SK-N-SH treated with all-trans-retinoic acid at 6 μM for 48 hours (cell line): Measurements from ENCODE around the gene ID2.

ENCODE experiments used
- ATAC-seq: fragments of 200-7000 bp; cut with Tn5 transposase; 3 replicates; pipeline ENCODE4 v1.9.1; 2020; ENCODE audit warnings: mild to moderate bottlenecking, moderate library complexity
- ARNTL ChIP-seq: fragments of 450-650 bp; formaldehyde crosslinking; IDR thresholded peaks from 2 replicates; pipeline ENCODE4 v1.5.0; 2020; ENCODE audit warnings: low read depth, mild to moderate bottlenecking, moderate library complexity, borderline replicate concordance
- BACH2 ChIP-seq: fragments of 250-450 bp; sonication (Bioruptor Pico); IDR thresholded peaks from 2 replicates; pipeline ENCODE4 v1.9.0; 2021; ENCODE audit warnings: mild to moderate bottlenecking, borderline replicate concordance
- CREB5 ChIP-seq: fragments of 250-450 bp; sonication (Bioruptor Pico); IDR thresholded peaks from 2 replicates; pipeline ENCODE4 v1.5.1; 2020; ENCODE audit warnings: low read depth, mild to moderate bottlenecking, moderate library complexity
- CSDC2 ChIP-seq: fragments of 250-450 bp; sonication (Bioruptor Pico); IDR thresholded peaks from 2 replicates; pipeline ENCODE4 v1.5.0; 2020; ENCODE audit warnings: mild to moderate bottlenecking, moderate library complexity
- CSRNP3 ChIP-seq: fragments of 250-450 bp; sonication (Bioruptor Pico); IDR thresholded peaks from 2 replicates; pipeline ENCODE4 v1.5.1; 2021; ENCODE audit warnings: mild to moderate bottlenecking, moderate library complexity
- ESRRG ChIP-seq: fragments of 250-450 bp; sonication (Bioruptor Pico); IDR thresholded peaks from 2 replicates; pipeline ENCODE4 v1.6.1; 2021; ENCODE audit warnings: mild to moderate bottlenecking
- GLIS3 ChIP-seq: fragments of 250-450 bp; sonication (Bioruptor Pico); IDR thresholded peaks from 2 replicates; pipeline ENCODE4 v1.5.0; 2020; ENCODE audit warnings: mild to moderate bottlenecking, moderate library complexity
- ISL1 ChIP-seq: fragments of 250-450 bp; sonication (Bioruptor Pico); IDR thresholded peaks from 2 replicates; pipeline ENCODE4 v2.1.2; 2022; ENCODE audit warnings: mild to moderate bottlenecking, moderate library complexity
- OSR1 ChIP-seq: fragments of 250-450 bp; sonication (Bioruptor Pico); IDR thresholded peaks from 2 replicates; pipeline ENCODE4 v1.8.0; 2022; ENCODE audit warnings: moderate library complexity, mild to moderate bottlenecking, inconsistent platforms
- PATZ1 ChIP-seq: fragments of 250-450 bp; sonication (Bioruptor Pico); IDR thresholded peaks from 2 replicates; pipeline ENCODE4 v1.8.0; 2020; ENCODE audit warnings: mild to moderate bottlenecking, moderate library complexity, borderline replicate concordance
- PPARA ChIP-seq: fragments of 250-450 bp; sonication (Bioruptor Pico); IDR thresholded peaks from 2 replicates; pipeline ENCODE4 v1.5.0; 2020; ENCODE audit warnings: mild to moderate bottlenecking, borderline replicate concordance
- RARB ChIP-seq: fragments of 250-450 bp; sonication (Bioruptor Pico); IDR thresholded peaks from 2 replicates; pipeline ENCODE4 v1.8.0; 2021; ENCODE audit warnings: mild to moderate bottlenecking, moderate library complexity
- SNAI2 ChIP-seq: fragments of 250-450 bp; sonication (Bioruptor Pico); IDR thresholded peaks from 2 replicates; pipeline ENCODE4 v1.5.0; 2020; ENCODE audit warnings: mild to moderate bottlenecking, moderate library complexity
- TCF4 ChIP-seq: fragments of 250-450 bp; sonication (Bioruptor Pico); IDR thresholded peaks from 2 replicates; pipeline ENCODE4 v1.8.0; 2021; ENCODE audit warnings: mild to moderate bottlenecking, moderate library complexity, borderline replicate concordance
- TOX ChIP-seq: fragments of 250-450 bp; sonication (Bioruptor Pico); IDR thresholded peaks from 2 replicates; pipeline ENCODE4 v1.8.0; 2021; ENCODE audit warnings: mild to moderate bottlenecking, moderate library complexity, borderline replicate concordance
- ZC3H10 ChIP-seq: fragments of 250-450 bp; sonication (Bioruptor Pico); IDR thresholded peaks from 2 replicates; pipeline ENCODE4 v1.5.1; 2021; ENCODE audit warnings: mild to moderate bottlenecking, moderate library complexity
- ZFP3 ChIP-seq: fragments of 250-450 bp; sonication (Bioruptor Pico); IDR thresholded peaks from 2 replicates; pipeline ENCODE4 v1.5.0; 2020; ENCODE audit warnings: mild to moderate bottlenecking, moderate library complexity
- ZFP30 ChIP-seq: fragments of 450-650 bp; formaldehyde crosslinking; IDR thresholded peaks from 2 replicates; pipeline ENCODE4 v1.5.0; 2022; ENCODE audit warnings: mild to moderate bottlenecking, moderate library complexity
- ZNF565 ChIP-seq: fragments of 450-650 bp; formaldehyde crosslinking; conservative IDR thresholded peaks from 2 replicates; pipeline ENCODE4 v1.5.0; 2020; ENCODE audit warnings: low read depth, mild to moderate bottlenecking, moderate library complexity
- ZNF70 ChIP-seq: fragments of 450-650 bp; formaldehyde crosslinking; IDR thresholded peaks from 2 replicates; pipeline ENCODE4 v1.5.0; 2020; ENCODE audit warnings: mild to moderate bottlenecking, moderate library complexity
- ZNF8 ChIP-seq: fragments of 450-650 bp; formaldehyde crosslinking; IDR thresholded peaks from 2 replicates; pipeline ENCODE4 v1.5.0; 2020; ENCODE audit warnings: mild to moderate bottlenecking, moderate library complexity
- TF ChIP-seq, protein P1 (sequence below): fragments of 250-450 bp; sonication (Bioruptor Pico); IDR thresholded peaks from 2 replicates; pipeline ENCODE4 v1.5.0; 2020; ENCODE audit warnings: mild to moderate bottlenecking, moderate library complexity
- TF ChIP-seq, protein P2 (sequence below): fragments of 250-450 bp; sonication (Bioruptor Pico); IDR thresholded peaks from 2 replicates; pipeline ENCODE4 v1.8.0; 2021; ENCODE audit warnings: low read depth, mild to moderate bottlenecking, moderate library complexity, borderline replicate concordance

Gene ID2

DNA sequence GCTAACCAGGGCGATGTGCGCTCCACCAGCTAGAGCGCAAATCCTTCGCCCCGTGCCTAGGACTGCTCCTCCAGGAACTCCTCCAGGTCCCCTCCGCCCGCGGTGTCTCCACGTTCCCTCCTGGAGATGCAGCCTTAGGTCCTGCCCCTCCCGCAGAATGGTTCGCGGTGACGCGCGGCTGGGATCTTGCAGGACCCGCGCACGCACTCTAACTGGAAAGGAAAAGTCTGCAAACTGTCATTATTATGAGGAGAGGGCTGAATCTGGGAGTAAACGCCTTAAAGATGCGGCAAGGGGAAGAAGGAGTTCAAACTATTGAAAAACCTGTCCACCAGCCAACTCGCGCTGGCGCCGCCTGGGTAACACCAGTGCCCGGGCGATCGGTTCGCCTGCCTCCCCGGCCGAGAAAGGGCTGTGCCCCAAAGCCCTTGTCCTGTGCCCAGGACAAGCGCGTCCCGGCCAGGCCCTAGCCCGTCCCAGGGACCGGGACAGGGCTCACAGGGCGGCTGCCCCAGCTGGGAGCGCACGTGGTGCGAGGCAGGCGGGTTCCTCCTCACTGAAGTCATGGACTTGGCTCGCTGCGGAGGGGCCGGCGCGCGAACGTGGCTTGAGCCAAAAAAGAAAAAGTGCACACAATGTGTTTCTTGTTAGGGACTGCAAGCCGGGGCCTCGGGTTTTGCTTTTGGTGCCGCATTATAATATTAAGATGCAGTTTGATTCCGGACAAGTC, 5.5 kb upstream of the ID2 start:
- TF ChIP-seq ZNF70 (CRISPR knock-in tag), result no peak
- peak; percentile 85 for TF ChIP-seq CSDC2 (CRISPR knock-in tag)
- TF ChIP-seq ESRRG (CRISPR knock-in tag), result no peak
- TF ChIP-seq TOX (CRISPR knock-in tag), result no peak
- TF ChIP-seq, protein P1, sequence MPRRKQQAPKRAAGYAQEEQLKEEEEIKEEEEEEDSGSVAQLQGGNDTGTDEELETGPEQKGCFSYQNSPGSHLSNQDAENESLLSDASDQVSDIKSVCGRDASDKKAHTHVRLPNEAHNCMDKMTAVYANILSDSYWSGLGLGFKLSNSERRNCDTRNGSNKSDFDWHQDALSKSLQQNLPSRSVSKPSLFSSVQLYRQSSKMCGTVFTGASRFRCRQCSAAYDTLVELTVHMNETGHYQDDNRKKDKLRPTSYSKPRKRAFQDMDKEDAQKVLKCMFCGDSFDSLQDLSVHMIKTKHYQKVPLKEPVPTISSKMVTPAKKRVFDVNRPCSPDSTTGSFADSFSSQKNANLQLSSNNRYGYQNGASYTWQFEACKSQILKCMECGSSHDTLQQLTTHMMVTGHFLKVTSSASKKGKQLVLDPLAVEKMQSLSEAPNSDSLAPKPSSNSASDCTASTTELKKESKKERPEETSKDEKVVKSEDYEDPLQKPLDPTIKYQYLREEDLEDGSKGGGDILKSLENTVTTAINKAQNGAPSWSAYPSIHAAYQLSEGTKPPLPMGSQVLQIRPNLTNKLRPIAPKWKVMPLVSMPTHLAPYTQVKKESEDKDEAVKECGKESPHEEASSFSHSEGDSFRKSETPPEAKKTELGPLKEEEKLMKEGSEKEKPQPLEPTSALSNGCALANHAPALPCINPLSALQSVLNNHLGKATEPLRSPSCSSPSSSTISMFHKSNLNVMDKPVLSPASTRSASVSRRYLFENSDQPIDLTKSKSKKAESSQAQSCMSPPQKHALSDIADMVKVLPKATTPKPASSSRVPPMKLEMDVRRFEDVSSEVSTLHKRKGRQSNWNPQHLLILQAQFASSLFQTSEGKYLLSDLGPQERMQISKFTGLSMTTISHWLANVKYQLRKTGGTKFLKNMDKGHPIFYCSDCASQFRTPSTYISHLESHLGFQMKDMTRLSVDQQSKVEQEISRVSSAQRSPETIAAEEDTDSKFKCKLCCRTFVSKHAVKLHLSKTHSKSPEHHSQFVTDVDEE, result peak; percentile 25; the same call in 1 of the 2 replicates
- no peak for TF ChIP-seq PPARA (CRISPR knock-in tag)
- no peak for TF ChIP-seq RARB (CRISPR knock-in tag)
- TF ChIP-seq ISL1, result peak; percentile 43; the same call in 1 of the 2 replicates
- no peak for TF ChIP-seq OSR1 (CRISPR knock-in tag)
- TF ChIP-seq ZFP30 (CRISPR knock-in tag), result no peak; the same call in 1 of the 2 replicates
- TF ChIP-seq PATZ1 (CRISPR knock-in tag), result 0 out of 2 replicates have a peak, but pooled peaks have one; percentile 32
- peak; percentile 47; the same call in 1 of the 2 replicates for TF ChIP-seq ZNF8
- TF ChIP-seq ZC3H10, result no peak
- peak; percentile 61; the same call in 1 of the 2 replicates for TF ChIP-seq TCF4 (CRISPR knock-in tag)
- TF ChIP-seq GLIS3 (CRISPR knock-in tag), result no peak
- TF ChIP-seq ARNTL, result no peak
- TF ChIP-seq ZNF565, result 0 out of 2 replicates have a peak, but pooled peaks have one; percentile 74
- TF ChIP-seq CREB5 (CRISPR knock-in tag), result peak; percentile 44; the same call in 1 of the 2 replicates
- TF ChIP-seq, protein P2, sequence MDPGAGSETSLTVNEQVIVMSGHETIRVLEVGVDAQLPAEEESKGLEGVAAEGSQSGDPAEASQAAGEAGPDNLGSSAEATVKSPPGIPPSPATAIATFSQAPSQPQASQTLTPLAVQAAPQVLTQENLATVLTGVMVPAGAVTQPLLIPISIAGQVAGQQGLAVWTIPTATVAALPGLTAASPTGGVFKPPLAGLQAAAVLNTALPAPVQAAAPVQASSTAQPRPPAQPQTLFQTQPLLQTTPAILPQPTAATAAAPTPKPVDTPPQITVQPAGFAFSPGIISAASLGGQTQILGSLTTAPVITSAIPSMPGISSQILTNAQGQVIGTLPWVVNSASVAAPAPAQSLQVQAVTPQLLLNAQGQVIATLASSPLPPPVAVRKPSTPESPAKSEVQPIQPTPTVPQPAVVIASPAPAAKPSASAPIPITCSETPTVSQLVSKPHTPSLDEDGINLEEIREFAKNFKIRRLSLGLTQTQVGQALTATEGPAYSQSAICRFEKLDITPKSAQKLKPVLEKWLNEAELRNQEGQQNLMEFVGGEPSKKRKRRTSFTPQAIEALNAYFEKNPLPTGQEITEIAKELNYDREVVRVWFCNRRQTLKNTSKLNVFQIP (CRISPR knock-in tag), result no peak
- TF ChIP-seq CSRNP3 (CRISPR knock-in tag), result no peak
- 0 out of 2 replicates have a peak, but pooled peaks have one; percentile 9 for TF ChIP-seq BACH2 (CRISPR knock-in tag)
- peak; percentile 61 for TF ChIP-seq ZFP3 (CRISPR knock-in tag)
- peak; percentile 72; the same call in 1 of the 2 replicates for TF ChIP-seq SNAI2 (CRISPR knock-in tag)
- ATAC-seq, result peak; percentile 26

DNA sequence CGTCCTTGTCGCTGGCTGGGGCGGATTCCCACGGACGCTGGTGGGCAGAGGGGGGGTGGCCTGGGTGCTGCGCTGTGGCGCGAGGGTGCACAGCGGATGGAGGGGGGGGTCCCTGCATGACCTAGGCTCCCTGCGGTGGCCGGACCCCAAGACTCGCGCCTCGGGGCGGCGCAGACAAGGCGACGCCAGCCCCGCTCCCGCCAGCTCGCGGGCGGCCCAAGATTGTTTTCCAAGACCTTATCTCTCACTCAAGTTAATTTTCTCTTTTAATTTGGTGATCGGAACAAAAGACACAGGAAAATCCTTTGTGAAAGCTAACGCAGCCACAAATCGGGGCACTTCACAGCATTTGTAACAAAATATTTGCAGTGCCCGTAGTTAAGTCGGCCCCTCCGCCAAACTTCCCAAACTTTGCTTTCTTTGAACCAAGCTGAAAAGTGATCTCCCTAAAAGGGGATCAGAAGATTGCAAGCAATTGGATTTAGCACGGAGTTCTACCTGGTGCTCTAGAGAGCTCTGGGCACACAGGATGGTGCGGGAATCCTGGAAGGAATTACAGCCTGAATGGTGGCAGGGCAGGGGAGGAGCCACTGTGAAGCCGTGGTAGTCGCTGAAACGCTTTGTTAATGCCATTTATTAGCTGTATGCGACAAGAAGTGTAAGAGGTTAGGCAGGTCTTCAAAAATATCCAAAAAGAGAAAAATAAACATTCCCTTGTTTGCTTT, 4.8 kb upstream of the ID2 start:
- peak; percentile 7 for ATAC-seq
- TF ChIP-seq, protein P2 (CRISPR knock-in tag), result no peak
- TF ChIP-seq ZNF565, result no peak
- TF ChIP-seq ARNTL, result no peak
- TF ChIP-seq ZFP3 (CRISPR knock-in tag), result no peak
- no peak for TF ChIP-seq PPARA (CRISPR knock-in tag)
- TF ChIP-seq PATZ1 (CRISPR knock-in tag), result no peak
- TF ChIP-seq CSRNP3 (CRISPR knock-in tag), result no peak; the same call in 1 of the 2 replicates
- TF ChIP-seq ZNF70 (CRISPR knock-in tag), result no peak
- no peak for TF ChIP-seq ZC3H10
- TF ChIP-seq BACH2 (CRISPR knock-in tag), result no peak
